ENCODE data around the gene NEU1.

The NEU1 gene

GRCh38 chr6:31881136-31881859 is 18.7 kb upstream of the NEU1 start:
- H3K36me3 ChIP-seq, result peaks cover 73% of the 10 kb centered on the region
- DNase-seq, result no peak
- H3K9me3 ChIP-seq (ENCODE audit: severe bottlenecking), result no peaks in the 10 kb centered on the region
- H3K4me3 ChIP-seq (ENCODE audit: low read depth, low read length), result no peak overlapping the region
- H3K27ac ChIP-seq, result peak overlapping the region; percentile 84; the same call in 1 of the 2 replicates
- TF ChIP-seq CTCF (IDR thresholded peaks at IDR 0.05; ENCODE audit: low read depth, low read length), result no peak
- no peaks in the 10 kb centered on the region for H3K27me3 ChIP-seq (ENCODE audit: insufficient read depth, low read depth, severe bottlenecking)

- no peak overlapping the region for H3K27ac ChIP-seq
These were observed 18.0 kb upstream of the NEU1 start for GRCh38 chr6:31880616-31881015.

GRCh38 chr6:31879901-31880300 is 17.3 kb upstream of the NEU1 start:
- Histone ChIP-seq H3K9me3 (ENCODE audit: severe bottlenecking) (no peaks in the 10 kb centered on the region), H3K27ac (no peak overlapping the region), H3K36me3 (peaks cover 59% of the 10 kb centered on the region), H3K4me3 (ENCODE audit: low read depth, low read length) (no peak overlapping the region), H3K27me3 (ENCODE audit: insufficient read depth, low read depth, severe bottlenecking) (no peaks in the 10 kb centered on the region)
- no peak for TF ChIP-seq CTCF (IDR thresholded peaks at IDR 0.05; ENCODE audit: low read depth, low read length)
- no peak for DNase-seq

More at GRCh38 chr6:31880616-31881015, 18.0 kb upstream of the NEU1 start:
- no peak for TF ChIP-seq CTCF (IDR thresholded peaks at IDR 0.05; ENCODE audit: low read depth, low read length)
- DNase-seq, result no peak
- Histone ChIP-seq H3K27me3 (ENCODE audit: insufficient read depth, low read depth, severe bottlenecking) (no peaks in the 10 kb centered on the region), H3K4me3 (ENCODE audit: low read depth, low read length) (no peak overlapping the region), H3K9me3 (ENCODE audit: severe bottlenecking) (no peaks in the 10 kb centered on the region), H3K36me3 (peaks cover 67% of the 10 kb centered on the region)

GRCh38 chr6:31879143-31879542 is 16.5 kb upstream of the NEU1 start:
- H3K9me3 ChIP-seq (ENCODE audit: severe bottlenecking), result no peaks in the 10 kb centered on the region
- H3K36me3 ChIP-seq, result peaks cover 52% of the 10 kb centered on the region
- TF ChIP-seq CTCF (IDR thresholded peaks at IDR 0.05; ENCODE audit: low read depth, low read length), result no peak
- no peak overlapping the region for H3K4me3 ChIP-seq (ENCODE audit: low read depth, low read length)
- no peak for DNase-seq
- no peaks in the 10 kb centered on the region for H3K27me3 ChIP-seq (ENCODE audit: insufficient read depth, low read depth, severe bottlenecking)
- no peak overlapping the region for H3K27ac ChIP-seq

GRCh38 chr6:31878726-31879125 is 16.1 kb upstream of the NEU1 start, which contains the start of gene SLC44A4:
SLC44A4 (minus strand) TSS chr6:31878997; CDS start chr6:31878980, 17 bp downstream.
- no peak within 1 kb of the TSS for H3K4me3 ChIP-seq (ENCODE audit: low read depth, low read length)

More at GRCh38 chr6:31878726-31879125, 16.1 kb upstream of the NEU1 start, which contains the start of gene SLC44A4:
- Histone ChIP-seq H3K9me3 (ENCODE audit: severe bottlenecking) (no peaks in the 10 kb centered on the region), H3K27me3 (ENCODE audit: insufficient read depth, low read depth, severe bottlenecking) (no peaks in the 10 kb centered on the region), H3K36me3 (peaks cover 48% of the 10 kb centered on the region), H3K27ac (no peak within 1 kb of the TSS)
- no peak for DNase-seq
- TF ChIP-seq CTCF (IDR thresholded peaks at IDR 0.05; ENCODE audit: low read depth, low read length), result no peak
